ENCODE measurements around the gene SLAMF6.

DNA sequence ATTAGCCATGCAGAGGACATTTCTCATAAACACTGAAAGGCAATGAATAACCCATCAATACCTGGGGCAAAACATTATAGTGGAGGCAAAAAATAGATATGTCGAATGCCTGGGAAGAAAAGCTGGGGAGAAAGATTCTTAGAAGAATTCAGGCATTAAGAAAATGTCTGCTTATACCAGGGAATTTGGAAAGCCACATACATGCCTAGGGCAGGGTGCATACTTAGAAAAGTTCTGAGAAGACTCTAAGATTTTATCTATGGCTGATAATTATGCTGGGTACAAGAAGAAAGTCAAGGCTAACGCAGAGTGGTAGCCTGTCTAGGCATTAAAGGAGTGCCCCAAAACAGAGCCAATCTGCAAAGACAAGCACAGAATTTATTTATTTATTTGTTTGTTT lies 18.4 kb downstream of the SLAMF6 start:
- TF ChIP-seq, protein P1, sequence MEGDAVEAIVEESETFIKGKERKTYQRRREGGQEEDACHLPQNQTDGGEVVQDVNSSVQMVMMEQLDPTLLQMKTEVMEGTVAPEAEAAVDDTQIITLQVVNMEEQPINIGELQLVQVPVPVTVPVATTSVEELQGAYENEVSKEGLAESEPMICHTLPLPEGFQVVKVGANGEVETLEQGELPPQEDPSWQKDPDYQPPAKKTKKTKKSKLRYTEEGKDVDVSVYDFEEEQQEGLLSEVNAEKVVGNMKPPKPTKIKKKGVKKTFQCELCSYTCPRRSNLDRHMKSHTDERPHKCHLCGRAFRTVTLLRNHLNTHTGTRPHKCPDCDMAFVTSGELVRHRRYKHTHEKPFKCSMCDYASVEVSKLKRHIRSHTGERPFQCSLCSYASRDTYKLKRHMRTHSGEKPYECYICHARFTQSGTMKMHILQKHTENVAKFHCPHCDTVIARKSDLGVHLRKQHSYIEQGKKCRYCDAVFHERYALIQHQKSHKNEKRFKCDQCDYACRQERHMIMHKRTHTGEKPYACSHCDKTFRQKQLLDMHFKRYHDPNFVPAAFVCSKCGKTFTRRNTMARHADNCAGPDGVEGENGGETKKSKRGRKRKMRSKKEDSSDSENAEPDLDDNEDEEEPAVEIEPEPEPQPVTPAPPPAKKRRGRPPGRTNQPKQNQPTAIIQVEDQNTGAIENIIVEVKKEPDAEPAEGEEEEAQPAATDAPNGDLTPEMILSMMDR (IDR thresholded peaks at IDR 0.05), result no peak
- no peak for TF ChIP-seq POLR2A (IDR thresholded peaks at IDR 0.05)

Data from breast epithelium (tissue), 3 donors.